ENCODE measurements around the gene LLGL1. TPM values are rescaled to one million over a fixed set of nuclear protein-coding genes. Genes with fewer than 3 reads are reported as not detected.

LLGL1 gene
- total and polyA plus RNA-seq, 2 donors (not counting 3 experiments of a cell fraction or from before 2014, with no cell fraction given) = 34.9 to 47.1 TPM

GRCh38 chr17:18248300-18248731 is 22.9 kb downstream of the LLGL1 start:
- TF ChIP-seq MAX (IDR thresholded peaks at IDR 0.05; ENCODE audit: insufficient read depth, insufficient read length) (peak; percentile 63), GATA2 (IDR thresholded peaks at IDR 0.05; ENCODE audit: insufficient read depth, insufficient read length, low read depth, low read length) (no peak), POLR2AphosphoS5 (IDR thresholded peaks at IDR 0.05; ENCODE audit: insufficient read depth, low read depth, low read length) (peak; percentile 64), FOS (IDR thresholded peaks at IDR 0.05; ENCODE audit: borderline replicate concordance, insufficient read depth, low read length) (no peak), CTCF (IDR thresholded peaks at IDR 0.05; ENCODE audit: extremely low read depth in 1 of 2, insufficient read depth in 1 of 2, low read depth in 1 of 2, low read length in 2 of 2) (peak; percentile 66 to 74), POLR2A (IDR thresholded peaks at IDR 0.05; ENCODE audit: low read depth, low read length) (peak; percentile 52), JUN (IDR thresholded peaks at IDR 0.05; ENCODE audit: borderline replicate concordance, insufficient read depth, insufficient read length, low read depth) (peak; percentile 42)
- Histone ChIP-seq H3K9ac (replicated peaks; ENCODE audit: extremely low read depth, insufficient read depth, low read length) (peak overlapping the region; percentile 25), H3K27ac (ENCODE audit: insufficient read depth, low read depth, low read length) (peak overlapping the region; percentile 82), H3K4me2 (ENCODE audit: insufficient read depth, low read length) (no peak overlapping the region), H3K9me3 (replicated peaks; ENCODE audit: control insufficient read depth, insufficient read depth, low read length) (no peaks in the 10 kb centered on the region), H4K20me1 (replicated peaks; ENCODE audit: control insufficient read depth, extremely low read depth, insufficient read depth, low read length) (no peaks in the 10 kb centered on the region), H3K36me3 (ENCODE audit: control insufficient read depth in 2 of 2, extremely low read depth in 1 of 2, insufficient read depth in 2 of 2, low read length in 2 of 2) (peaks cover 17 to 58% of the 10 kb centered on the region in 2 experiments), H3K4me1 (ENCODE audit: control insufficient read depth, extremely low read depth, insufficient read depth, low read length) (peaks cover 23% of the 10 kb centered on the region), H3K9me1 (replicated peaks; ENCODE audit: control insufficient read depth, extremely low read depth, insufficient read depth, low read length) (no peaks in the 10 kb centered on the region), H3K27me3 (ENCODE audit: control insufficient read depth in 2 of 2, insufficient read depth in 2 of 2, low read length in 2 of 2) (no peaks in the 10 kb centered on the region), H3K79me2 (ENCODE audit: control insufficient read depth, insufficient read depth, low read length) (no peaks in the 10 kb centered on the region), H2AFZ (ENCODE audit: low read depth, low read length) (no peak overlapping the region), H3K4me3 (replicated peaks in 1 of 3; ENCODE audit: insufficient read depth in 1 of 3, low read depth in 1 of 3, low read length in 3 of 3) (no peak overlapping the region)
- CTCF ChIA-PET = interaction anchor here (0.6 to 2.5 kb wide), 20 partner anchors 9 to 248 kb away, joined by 3 to 13 read pairs (median 3); no protein-coding TSS in a partner anchor
- dilution Hi-C loops (cut with MboI; ENCODE audit: extremely low pct_ligation_motif_present, low sequenced_read_pairs) (no loop called here), intact Hi-C loops (cut with micrococcal nuclease) (loop anchor here (5.0 kb wide), 1 partner anchor 54 kb away; no protein-coding TSS in a partner anchor)
- POLR2A ChIA-PET = interaction anchor here (1.3 kb wide), 1 partner anchor 23 kb away, joined by 4 read pairs; the partner anchor contains the start of gene LLGL1
- peak; percentile 98 for FAIRE-seq
- BruUV-seq (replicated peaks) = no TSS peak
- DNase-seq (ENCODE audit: low read depth, low spot score) = peak; percentile 91
